Vagina (tissue), 2 donors: ENCODE results near the gene RCAN1.

Source experiments
- CTCF ChIP-seq, 3 experiments: fragments of 450-650 bp in 2 of 3; fragments of 200-600 bp in 1 of 3; sonication (generic) in 1 of 3; IDR thresholded peaks; one replicate each; pipeline ENCODE4 v1.5.1; 2017 to 2019; ENCODE audit warnings: antibody characterized with exemption in 3 of 3, mild to moderate bottlenecking in 2 of 3, moderate library complexity in 2 of 3
- POLR2A ChIP-seq, 2 donors: fragments of 450-650 bp; IDR thresholded peaks; one replicate each; pipeline ENCODE4 v1.6.1; 2017; ENCODE audit warnings: antibody characterized with exemption in 2 of 2, mild to moderate bottlenecking in 2 of 2, moderate library complexity in 2 of 2
- POLR2AphosphoS5 ChIP-seq, 2 donors: sonication (generic); formaldehyde crosslinking; IDR thresholded peaks; one replicate each; pipeline ENCODE4 v1.9.0; 2017; ENCODE audit warnings: antibody characterized with exemption in 2 of 2, mild to moderate bottlenecking in 2 of 2, low read depth in 1 of 2; ENCODE audit not compliant: insufficient read depth in 1 of 2

- TF ChIP-seq CTCF (IDR thresholded peaks at IDR 0.05) (no peak), POLR2A (IDR thresholded peaks at IDR 0.05) (no peak), POLR2AphosphoS5 (IDR thresholded peaks at IDR 0.05; ENCODE audit: insufficient read depth in 1 of 2, low read depth in 1 of 2) (peak in 1 of 2 donors; percentile 49)
Observed at GRCh38 chr21:34579411-34579810, 35.5 kb downstream of the RCAN1 start.
